ENCODE results near the gene TBC1D9.

DNA sequence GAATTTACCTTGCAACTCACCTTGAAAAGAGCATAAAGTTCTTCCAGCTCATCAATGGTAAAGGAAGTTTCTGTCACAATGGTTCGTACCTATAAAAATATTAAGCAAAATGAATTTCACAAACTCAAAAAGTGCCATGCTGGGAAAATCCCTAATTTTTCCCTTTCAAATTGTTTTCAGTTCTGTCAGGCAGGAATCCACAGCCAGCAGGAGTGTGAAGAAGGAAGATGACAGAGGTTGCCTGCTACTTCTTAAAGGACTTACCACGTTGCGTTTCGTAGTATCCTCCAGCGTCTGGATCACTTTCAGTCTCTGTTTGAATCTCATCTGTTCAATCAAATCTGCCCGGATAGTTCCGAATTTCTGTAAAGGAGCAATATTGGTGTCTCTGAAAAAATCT lies 117.1 kb downstream of the TBC1D9 start:
- no peak for TF ChIP-seq EP300 (IDR thresholded peaks at IDR 0.05)
- TF ChIP-seq, protein P1, sequence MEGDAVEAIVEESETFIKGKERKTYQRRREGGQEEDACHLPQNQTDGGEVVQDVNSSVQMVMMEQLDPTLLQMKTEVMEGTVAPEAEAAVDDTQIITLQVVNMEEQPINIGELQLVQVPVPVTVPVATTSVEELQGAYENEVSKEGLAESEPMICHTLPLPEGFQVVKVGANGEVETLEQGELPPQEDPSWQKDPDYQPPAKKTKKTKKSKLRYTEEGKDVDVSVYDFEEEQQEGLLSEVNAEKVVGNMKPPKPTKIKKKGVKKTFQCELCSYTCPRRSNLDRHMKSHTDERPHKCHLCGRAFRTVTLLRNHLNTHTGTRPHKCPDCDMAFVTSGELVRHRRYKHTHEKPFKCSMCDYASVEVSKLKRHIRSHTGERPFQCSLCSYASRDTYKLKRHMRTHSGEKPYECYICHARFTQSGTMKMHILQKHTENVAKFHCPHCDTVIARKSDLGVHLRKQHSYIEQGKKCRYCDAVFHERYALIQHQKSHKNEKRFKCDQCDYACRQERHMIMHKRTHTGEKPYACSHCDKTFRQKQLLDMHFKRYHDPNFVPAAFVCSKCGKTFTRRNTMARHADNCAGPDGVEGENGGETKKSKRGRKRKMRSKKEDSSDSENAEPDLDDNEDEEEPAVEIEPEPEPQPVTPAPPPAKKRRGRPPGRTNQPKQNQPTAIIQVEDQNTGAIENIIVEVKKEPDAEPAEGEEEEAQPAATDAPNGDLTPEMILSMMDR (IDR thresholded peaks at IDR 0.05), result no peak

All from sigmoid colon (tissue), 4 donors.